OCI-LY1 (cell line): ENCODE results near the gene GAS2L2.

ENCODE experiments used
- EZH2 ChIP-seq: fragments of 200-600 bp; sonication (generic), shearing (Covaris generic); IDR thresholded peaks from 2 replicates; pipeline ENCODE4 v1.8.0; 2017; ENCODE audit warnings: borderline replicate concordance, mixed run types, mild to moderate bottlenecking, antibody characterized with exemption, low read length, moderate library complexity, mixed read lengths
- TF ChIP-seq, protein P1 (sequence below): fragments of 200-600 bp; sonication (generic), shearing (Covaris generic); IDR thresholded peaks from 2 replicates; pipeline ENCODE4 v1.5.1; 2017; ENCODE audit warnings: mild to moderate bottlenecking, antibody characterized with exemption, low read length, moderate library complexity, mixed read lengths

GRCh38 chr17:35695613-35696012 lies 57.4 kb downstream of the GAS2L2 start:
- TF ChIP-seq, protein P1, sequence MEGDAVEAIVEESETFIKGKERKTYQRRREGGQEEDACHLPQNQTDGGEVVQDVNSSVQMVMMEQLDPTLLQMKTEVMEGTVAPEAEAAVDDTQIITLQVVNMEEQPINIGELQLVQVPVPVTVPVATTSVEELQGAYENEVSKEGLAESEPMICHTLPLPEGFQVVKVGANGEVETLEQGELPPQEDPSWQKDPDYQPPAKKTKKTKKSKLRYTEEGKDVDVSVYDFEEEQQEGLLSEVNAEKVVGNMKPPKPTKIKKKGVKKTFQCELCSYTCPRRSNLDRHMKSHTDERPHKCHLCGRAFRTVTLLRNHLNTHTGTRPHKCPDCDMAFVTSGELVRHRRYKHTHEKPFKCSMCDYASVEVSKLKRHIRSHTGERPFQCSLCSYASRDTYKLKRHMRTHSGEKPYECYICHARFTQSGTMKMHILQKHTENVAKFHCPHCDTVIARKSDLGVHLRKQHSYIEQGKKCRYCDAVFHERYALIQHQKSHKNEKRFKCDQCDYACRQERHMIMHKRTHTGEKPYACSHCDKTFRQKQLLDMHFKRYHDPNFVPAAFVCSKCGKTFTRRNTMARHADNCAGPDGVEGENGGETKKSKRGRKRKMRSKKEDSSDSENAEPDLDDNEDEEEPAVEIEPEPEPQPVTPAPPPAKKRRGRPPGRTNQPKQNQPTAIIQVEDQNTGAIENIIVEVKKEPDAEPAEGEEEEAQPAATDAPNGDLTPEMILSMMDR: no peak
- TF ChIP-seq EZH2: no peak
